GM18951 (cell line): Measurements from ENCODE around the gene GALNT5.
"Not testable (repeated sequence)": the region's sequence is repeated elsewhere in the genome, so short reads cannot be mapped to it uniquely, and the experiment has no call there.

ENCODE experiments used
- POLR2A ChIP-seq: IDR thresholded peaks from 4 replicates; pipeline ENCODE4 v1.6.1; 2011; ENCODE audit warnings: mild to moderate bottlenecking; ENCODE audit not compliant: insufficient read length, insufficient read depth; ENCODE audit errors: extremely low read depth
- in situ Hi-C: fragments of 300-500 bp; cut with MboI; formaldehyde crosslinking; loops from one replicate; pipeline ENCODE4 v1.12.0; 2022; ENCODE audit warnings: low sequenced_read_pairs, mixed read lengths, inconsistent platforms; ENCODE audit not compliant: unreplicated experiment

GALNT5 gene, protein sequence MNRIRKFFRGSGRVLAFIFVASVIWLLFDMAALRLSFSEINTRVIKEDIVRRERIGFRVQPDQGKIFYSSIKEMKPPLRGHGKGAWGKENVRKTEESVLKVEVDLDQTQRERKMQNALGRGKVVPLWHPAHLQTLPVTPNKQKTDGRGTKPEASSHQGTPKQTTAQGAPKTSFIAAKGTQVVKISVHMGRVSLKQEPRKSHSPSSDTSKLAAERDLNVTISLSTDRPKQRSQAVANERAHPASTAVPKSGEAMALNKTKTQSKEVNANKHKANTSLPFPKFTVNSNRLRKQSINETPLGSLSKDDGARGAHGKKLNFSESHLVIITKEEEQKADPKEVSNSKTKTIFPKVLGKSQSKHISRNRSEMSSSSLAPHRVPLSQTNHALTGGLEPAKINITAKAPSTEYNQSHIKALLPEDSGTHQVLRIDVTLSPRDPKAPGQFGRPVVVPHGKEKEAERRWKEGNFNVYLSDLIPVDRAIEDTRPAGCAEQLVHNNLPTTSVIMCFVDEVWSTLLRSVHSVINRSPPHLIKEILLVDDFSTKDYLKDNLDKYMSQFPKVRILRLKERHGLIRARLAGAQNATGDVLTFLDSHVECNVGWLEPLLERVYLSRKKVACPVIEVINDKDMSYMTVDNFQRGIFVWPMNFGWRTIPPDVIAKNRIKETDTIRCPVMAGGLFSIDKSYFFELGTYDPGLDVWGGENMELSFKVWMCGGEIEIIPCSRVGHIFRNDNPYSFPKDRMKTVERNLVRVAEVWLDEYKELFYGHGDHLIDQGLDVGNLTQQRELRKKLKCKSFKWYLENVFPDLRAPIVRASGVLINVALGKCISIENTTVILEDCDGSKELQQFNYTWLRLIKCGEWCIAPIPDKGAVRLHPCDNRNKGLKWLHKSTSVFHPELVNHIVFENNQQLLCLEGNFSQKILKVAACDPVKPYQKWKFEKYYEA

DNA sequence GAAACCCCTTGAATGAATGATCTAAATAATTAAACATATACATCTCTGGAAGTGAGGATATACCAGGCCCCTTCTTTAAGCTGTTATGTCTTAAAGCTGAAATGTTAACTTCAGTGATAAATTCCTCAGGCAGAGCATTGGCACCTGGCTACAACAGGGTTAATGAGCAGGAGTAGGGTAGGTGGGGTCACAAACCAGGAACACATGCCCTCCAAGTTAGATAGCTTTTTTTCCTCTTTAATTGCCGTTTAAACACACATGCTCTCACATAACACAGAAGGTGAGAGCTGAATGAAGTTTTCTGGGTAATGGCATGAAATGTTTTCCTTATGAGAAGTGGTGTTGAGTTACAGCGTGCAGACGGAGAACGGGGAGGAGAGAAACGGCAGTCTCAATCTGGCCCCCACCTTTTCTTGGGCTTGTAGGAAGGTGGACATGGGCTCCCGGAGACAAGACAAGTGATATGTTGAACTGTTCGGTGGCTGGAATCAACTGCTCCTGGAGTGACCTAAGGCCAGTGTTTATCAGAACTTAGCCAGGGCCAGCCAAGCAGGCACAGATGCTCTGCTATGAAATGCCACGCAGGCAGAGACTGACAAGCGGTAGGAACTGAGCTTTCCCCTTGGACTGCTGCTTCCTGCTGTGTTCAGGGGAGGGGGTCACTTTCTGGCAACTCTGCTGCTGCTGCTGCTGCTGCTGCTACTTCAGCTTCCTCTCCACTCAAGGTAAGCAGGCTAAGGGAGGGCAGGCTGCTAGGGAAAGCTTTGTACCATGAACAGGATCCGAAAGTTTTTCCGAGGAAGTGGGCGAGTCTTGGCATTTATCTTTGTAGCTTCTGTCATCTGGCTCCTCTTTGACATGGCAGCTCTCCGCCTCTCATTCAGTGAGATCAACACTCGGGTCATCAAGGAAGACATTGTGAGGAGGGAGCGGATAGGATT, at the start of gene GALNT5:
TSS of gene GALNT5 (plus strand) at position 394 of the 941 bp plus-strand sequence. CDS start at position 772, 378 bp downstream.
- no peak for TF ChIP-seq POLR2A
- in situ Hi-C loops, result no loop called here

DNA sequence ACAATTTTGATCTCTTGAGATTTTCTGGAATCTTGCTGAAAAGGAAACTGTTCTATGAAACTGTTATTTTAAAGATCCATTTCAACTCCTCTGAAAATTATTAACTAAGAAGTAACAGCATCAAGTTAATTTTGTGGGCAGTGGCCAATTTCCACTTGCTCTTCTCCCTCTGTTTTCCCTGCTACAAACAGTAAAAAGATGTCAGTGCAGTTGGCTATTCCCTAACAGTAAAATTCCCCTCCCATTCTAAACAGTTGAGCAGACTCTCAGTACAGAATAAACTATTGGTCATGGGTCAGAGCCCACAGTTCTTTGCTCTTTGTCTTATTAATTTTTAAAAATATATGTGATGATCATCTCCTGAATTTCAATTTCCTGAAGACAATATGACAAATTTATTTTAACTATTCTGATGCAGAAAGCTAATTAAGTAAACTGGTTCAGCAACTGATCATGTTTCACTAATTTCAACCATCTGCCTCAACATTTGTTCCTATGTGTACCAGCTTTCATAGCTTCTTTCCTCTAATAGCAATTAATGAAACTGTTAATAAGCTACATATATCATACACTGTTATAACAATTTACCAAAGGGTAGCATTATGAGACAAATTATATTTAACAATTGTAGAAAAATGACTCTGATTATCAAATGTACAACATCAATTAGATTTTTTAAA, 41.1 kb upstream of the GALNT5 start:
- in situ Hi-C loops, result no loop called here

DNA sequence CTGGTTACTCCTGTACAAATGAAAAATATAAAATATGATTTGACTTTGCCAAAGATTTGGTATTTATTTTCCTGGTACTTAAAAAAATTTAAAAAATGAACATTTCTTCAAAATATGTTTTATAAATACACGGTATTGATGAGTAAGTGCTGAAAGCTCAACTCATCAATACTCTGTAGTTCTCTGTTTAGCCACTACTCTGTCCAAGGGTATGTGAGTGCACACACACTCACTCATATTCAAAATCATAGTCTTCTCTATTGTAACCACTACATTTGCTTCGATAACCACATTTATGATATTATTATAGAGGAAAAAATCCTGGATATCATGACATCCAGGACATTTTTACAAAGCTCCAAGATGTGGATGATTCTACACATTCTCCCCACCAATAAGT, 40.1 kb upstream of the GALNT5 start:
- TF ChIP-seq POLR2A, result no peak
- in situ Hi-C loops, result no loop called here

More for the DNA sequence above, 41.1 kb upstream of the GALNT5 start:
- TF ChIP-seq POLR2A, result no peak

DNA sequence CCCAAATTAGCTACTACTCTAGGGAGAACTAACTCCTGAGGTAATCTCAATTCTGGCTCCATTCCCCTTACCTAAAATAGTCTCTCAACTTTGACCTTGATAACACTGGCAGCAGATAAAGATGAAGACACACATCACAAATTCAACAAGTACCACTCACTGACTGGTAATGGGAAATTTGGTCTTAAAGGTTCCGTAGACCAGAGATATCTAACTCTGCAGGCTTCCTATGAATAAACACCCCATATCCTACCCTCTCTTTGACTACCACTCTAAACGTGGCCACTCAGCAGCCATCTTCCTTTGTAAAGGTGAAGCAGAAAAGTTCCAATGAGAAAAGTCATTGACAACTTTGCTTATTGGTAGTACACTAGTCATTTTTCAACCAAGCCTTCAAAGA, 38.6 kb upstream of the GALNT5 start:
- TF ChIP-seq POLR2A, result no peak

DNA sequence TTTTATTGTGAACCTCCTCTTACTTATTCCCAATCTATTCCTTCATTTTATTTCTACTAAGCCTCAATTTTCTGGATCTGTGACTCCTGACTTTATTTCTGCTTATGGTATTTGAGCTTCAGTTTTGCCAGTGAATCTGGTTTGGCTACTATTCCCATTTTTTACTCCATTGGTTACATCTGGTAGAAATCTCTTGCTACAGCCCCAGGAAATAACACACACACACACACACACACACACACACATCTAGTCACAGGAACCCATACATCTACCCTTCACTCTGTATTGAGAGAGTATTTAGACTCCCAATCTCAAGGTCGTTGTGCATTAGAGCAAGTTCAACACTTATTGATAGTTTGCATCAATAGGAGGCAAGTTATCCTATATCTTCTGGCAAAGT, 37.0 kb upstream of the GALNT5 start:
- TF ChIP-seq POLR2A, result no peak
- in situ Hi-C loops, result no loop called here

More for the DNA sequence above, 38.6 kb upstream of the GALNT5 start:
- in situ Hi-C loops, result no loop called here

DNA sequence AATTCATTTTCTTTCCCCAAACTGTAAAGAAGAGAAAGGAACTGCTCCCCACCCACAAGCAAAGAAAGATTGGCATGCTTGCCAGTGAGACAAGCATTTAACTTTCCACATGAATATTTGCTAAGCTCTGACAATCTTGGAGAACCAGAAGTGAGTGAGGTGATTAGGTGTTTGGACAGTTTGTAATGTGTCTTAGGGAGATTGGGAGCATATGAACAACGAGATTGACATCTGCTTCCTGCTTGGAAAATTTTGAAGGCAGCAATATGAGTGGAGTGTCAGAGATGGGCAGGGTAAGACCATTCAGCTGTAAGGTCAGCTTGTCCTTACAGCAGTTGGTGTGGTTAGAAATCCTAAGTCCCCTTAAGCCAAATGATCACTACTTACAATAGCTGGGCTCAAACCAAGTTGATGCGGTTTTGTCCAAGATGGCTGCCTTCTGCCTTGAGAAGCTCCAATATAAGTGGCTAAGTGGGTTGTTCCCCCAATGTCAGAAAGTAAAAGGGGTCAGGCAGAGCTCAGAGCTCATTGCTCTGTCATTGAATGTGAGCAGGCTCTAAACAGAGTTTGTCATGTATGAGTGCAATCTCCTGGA, 36.0 kb upstream of the GALNT5 start:
- no peak for TF ChIP-seq POLR2A
- in situ Hi-C loops, result no loop called here

DNA sequence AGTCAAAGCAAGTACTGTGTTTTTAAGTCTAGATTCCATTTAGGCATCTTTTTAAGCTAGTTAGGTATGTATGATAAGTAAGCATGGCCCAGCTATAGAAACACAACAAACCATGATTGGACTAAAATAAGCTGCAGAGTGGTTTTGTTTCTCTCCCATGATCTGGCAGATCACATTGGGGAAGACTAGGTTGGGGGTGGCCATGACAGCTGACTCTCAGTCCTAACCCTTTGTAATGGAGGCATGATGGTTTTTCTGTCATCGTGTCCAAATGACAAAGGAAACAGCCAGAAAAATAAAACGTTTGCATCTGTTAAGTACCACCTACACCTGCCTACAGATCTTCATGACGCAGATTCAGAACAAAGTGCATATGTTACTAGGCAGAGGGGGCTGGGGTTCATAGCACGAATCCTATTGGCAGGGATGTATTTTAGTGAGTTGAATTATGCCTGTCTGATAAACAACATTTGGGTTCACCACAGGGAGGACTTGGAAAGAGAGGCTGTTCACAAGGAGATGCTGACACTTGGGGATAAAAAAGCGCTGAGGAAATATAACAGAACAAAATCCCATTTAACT, 33.8 kb upstream of the GALNT5 start:
- no peak for TF ChIP-seq POLR2A
- in situ Hi-C loops, result no loop called here

DNA sequence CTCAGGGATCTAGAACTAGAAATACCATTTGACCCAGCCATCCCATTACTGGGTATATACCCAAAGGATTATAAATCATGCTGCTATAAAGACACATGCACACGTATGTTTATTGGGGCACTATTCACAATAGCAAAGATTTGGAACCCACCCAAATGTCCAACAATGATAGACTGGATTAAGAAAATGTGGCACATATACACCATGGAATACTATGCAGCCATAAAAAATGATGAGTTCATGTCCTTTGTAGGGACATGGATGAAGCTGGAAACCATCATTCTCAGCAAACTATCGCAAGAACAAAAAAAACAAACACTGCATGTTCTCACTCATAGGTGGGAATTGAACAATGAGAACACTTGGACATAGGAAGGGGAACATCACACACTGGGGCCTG, 33.1 kb upstream of the GALNT5 start:
- in situ Hi-C loops, result not testable (repeated sequence)

DNA sequence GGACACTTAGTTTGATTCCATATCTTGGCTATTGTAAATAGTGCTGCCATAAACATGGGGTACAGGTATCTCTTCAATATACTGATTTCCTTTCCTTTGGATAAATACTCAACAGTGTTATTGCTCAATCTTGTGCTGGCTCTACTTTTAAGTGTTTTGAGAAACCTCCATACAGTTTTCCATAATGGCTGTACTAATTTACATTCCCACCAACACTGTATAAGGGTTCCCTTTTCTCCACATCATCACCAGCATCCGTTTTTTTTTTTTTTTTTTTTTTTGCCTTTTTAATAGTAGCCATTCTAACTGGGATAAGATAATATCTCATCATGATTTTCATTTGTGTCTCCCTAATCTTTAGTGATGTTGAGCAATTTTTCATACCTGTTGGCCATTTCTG, 29.9 kb upstream of the GALNT5 start:
- no peak for TF ChIP-seq POLR2A
- in situ Hi-C loops, result no loop called here

DNA sequence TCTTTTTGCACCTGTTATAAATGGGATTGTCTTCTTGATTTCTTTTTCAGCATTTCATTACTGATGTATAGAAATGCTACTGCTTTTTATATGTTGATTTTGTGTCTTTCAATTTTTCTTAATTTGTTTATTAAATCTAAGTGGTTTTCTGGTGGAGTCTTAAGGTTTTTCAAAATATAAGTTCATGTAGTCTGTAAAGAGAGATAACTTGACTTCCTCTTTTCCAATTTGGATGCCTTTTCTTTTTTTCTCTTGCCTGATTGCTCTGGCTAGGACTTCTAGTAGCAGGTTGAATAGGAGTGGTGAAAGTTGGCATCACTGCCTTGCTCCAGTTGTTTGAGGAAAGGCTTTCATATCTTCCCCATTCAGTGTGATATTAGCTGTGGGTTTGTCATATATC, 28.6 kb upstream of the GALNT5 start:
- no peak for TF ChIP-seq POLR2A
- in situ Hi-C loops, result no loop called here

DNA sequence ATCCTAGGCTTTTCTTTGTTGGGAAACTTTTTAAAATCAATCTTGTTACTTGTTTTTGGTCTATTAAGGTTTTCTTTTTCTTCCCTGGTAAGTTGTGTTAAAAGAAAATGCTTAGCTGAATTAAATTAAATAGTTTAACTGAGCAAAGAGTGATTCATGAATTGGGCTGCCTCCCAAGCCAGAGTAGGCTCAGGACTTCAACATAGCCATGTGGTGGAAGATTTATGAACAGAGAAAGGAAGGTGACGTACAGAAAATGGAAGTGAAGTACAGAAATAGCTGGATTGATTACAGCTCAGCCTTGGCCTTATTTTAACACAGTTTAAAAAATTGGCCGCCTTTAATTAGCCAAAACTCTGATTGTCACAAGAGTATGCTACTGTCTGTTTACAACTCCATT, 27.9 kb upstream of the GALNT5 start:
- TF ChIP-seq POLR2A, result no peak
- in situ Hi-C loops, result no loop called here

DNA sequence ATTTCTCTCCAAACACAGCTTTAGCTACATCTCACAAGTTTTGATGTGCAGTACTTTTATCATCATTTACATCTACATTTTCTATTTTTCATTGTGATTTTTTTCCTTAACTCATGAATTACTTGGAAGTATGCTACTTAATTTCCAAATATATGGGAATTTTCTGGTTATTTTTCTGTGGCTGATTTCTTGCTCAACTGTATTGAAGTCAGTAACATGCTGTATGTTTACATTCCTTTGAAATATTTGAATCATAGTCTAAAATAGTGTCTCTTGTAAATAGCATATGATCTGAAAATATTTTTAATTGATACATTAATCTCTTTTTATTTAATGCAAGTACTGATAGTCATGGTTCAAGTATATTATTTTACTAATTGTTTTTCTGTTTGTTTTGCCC, 26.0 kb upstream of the GALNT5 start:
- in situ Hi-C loops, result no loop called here
- no peak for TF ChIP-seq POLR2A
